ENCODE data around the gene CMC4.

The CMC4 gene

DNA sequence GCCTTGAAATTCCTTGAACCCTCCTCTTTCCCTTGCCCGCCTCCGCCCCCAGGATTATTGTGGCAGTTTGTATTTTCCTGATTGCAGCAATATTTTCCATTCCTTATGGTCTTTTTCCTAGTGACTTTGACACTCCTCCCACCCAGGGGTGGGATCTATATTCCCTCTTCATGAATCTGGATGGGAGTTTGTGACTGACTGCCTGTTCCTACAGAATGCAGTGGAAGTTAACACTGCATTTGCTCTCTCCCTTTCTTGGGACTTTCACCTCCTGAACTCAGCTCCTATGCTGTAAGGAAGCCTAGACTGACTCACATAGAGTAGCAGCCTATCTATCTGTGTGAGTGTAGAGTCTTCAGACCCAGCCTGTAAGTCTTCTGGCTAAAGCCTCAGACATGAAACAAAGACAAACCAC lies 42.1 kb downstream of the CMC4 start:
- no peak for TF ChIP-seq ZFX (IDR thresholded peaks at IDR 0.05)
- TF ChIP-seq, protein P1, sequence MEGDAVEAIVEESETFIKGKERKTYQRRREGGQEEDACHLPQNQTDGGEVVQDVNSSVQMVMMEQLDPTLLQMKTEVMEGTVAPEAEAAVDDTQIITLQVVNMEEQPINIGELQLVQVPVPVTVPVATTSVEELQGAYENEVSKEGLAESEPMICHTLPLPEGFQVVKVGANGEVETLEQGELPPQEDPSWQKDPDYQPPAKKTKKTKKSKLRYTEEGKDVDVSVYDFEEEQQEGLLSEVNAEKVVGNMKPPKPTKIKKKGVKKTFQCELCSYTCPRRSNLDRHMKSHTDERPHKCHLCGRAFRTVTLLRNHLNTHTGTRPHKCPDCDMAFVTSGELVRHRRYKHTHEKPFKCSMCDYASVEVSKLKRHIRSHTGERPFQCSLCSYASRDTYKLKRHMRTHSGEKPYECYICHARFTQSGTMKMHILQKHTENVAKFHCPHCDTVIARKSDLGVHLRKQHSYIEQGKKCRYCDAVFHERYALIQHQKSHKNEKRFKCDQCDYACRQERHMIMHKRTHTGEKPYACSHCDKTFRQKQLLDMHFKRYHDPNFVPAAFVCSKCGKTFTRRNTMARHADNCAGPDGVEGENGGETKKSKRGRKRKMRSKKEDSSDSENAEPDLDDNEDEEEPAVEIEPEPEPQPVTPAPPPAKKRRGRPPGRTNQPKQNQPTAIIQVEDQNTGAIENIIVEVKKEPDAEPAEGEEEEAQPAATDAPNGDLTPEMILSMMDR (conservative IDR thresholded peaks at IDR 0.05) = no peak
- no peak overlapping the region for H3K27ac ChIP-seq

DNA sequence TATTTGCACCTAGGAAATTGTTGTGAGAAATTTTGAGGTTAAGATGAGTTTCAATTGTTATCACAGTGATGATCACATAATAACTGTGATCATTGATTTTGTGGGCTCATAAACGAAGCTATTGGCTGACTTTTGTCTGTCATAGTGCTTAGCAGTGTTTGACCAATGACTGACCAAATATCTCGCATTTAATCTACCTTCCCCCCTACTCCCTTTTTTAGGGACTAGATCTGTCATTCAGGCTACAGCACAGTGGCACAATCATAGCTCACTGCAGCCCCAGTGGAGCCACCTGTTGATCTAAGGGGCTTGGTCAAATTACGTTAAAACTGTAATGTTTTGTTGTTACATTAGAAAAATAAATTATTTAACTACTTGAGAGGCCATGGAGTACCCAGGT lies 42.8 kb downstream of the CMC4 start:
- peak overlapping the region; percentile 96; the same call in 1 of the 2 replicates for H3K27ac ChIP-seq
- no peak for TF ChIP-seq ZFX (IDR thresholded peaks at IDR 0.05)
- TF ChIP-seq, protein P1 (conservative IDR thresholded peaks at IDR 0.05) = no peak

DNA sequence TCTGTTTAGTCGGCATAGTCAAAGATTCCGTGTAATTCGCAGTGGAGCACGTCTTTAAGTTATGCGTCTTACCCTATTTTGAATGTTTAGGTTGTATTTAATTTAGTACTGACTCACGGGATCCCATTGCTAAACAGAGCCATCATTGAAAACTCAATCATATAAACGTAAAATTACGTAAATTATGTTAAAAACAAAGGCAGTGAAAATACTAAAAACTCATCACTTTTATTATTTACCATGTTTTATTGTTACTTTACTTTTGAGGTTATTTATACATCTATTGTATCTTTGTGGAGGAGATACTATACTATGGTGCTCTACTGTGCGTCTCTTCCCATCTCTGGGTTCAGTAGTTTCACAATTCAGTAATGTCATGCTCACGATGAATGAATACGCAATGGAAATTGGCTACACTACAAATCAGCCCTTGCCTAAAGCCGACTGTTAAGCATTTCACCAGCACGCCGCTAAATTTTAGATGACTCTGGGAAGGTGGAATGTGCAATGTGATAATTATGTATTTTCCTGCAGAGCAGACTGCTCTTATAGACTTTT lies 43.3 kb downstream of the CMC4 start:
- H3K27ac ChIP-seq = peak overlapping the region; percentile 96
- TF ChIP-seq ZFX (IDR thresholded peaks at IDR 0.05) = no peak
- TF ChIP-seq, protein P1 (conservative IDR thresholded peaks at IDR 0.05) = no peak

DNA sequence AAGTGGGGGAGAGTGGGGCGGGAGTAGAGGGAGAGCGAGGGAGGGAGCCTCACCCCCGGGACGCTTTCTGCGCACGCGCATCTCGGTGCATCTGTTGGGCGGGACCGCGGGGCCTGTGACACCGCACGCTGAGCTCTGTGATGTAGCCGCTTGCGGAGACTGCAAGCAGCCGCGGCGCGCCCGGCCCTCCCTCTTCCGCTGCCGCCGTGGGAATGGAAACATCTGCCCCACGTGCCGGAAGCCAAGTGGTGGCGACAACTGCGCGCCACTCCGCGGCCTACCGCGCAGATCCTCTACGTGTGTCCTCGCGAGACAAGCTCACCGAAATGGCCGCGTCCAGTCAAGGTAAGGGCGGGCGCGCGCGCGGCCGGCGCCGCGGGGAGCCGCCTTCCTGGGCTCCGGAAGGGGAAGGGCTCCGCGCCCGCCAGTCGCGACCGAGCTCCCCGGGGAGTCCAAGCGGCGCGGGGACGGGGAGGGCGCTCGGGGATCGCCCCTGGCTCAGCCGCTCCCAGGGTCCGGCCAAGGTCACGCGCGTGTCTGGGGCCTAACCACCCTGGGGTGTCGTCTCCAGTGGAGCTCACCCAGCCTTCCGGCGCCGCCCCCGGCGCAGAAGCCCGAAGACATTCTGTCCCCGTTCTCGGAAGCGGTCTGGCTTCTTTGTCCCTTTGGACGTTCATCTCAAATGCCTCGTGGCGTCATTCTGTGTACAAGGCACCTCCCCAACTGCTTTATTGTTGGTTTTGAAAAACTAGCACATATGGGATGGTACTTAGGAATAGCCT lies 44.0 kb downstream of the CMC4 start, which contains the start of gene FUNDC2:
FUNDC2 (plus strand) TSS at position 118 of the 782 bp plus-strand sequence; CDS start at position 213, 95 bp downstream.
- H3K27ac ChIP-seq = peak within 1 kb of the TSS; percentile 96
- TF ChIP-seq, protein P1 (conservative IDR thresholded peaks at IDR 0.05) = no peak
- peak; percentile 41 for TF ChIP-seq ZFX (IDR thresholded peaks at IDR 0.05)

DNA sequence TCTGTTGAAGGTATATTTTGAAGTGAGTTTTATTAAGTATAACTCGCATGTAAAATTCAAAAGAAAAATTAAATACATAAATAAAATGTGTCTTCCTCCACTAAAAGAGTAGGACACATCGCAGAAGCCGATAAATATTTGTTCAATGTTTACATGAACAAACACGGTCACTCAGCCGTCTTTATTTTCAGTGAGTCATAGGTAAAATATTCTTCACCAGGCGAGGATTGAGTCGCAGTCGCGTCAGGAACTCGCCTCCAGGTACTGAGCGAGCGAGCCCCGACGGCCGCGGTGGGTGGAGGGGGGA lies 44.6 kb downstream of the CMC4 start:
- H3K27ac ChIP-seq = peak overlapping the region; percentile 96
- no peak for TF ChIP-seq ZFX (IDR thresholded peaks at IDR 0.05)
- TF ChIP-seq, protein P1 (conservative IDR thresholded peaks at IDR 0.05) = no peak

DNA sequence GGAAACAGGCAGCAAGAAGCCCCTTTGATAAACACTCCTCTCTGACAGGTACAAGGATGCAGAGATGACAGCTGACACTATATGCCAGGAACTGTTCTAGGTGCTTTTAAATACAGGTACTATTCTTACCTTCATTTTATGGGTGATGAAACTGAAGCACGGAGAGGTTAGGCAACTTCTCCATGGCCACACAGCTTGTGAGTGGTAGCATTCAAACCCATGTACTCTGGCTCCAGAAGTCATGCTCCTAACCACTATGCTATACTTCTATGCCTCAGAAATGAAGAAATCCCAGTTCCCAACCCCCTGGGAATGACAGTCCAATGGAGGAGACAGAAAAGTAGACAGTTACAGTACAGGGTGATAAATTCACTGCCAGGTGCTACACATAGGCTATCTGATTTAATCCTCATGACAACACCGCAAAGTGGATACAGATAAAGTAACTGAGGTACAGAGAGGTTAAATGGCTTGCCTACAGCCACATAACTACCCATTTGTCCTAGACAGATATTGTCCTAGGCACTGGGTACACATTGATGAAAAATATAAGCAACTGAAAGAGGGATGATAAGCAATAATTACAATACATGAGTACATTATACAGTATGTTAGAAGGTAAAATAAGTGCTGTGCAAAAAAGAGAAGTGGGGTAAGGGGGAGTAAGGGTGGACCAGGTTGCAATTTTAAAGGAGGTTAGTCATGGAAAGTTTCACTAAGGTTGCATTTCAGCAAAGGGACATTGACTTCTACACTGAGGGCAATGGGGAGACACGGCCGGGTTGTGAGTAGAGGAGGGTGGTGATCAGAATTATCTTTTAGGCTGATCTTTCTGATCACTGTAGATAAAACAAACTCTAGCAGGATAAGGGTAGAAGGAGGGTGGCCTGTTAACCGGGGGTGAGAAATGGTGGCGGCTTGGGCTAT lies 46.8 kb downstream of the CMC4 start:
- TF ChIP-seq, protein P1 (conservative IDR thresholded peaks at IDR 0.05) = no peak
- TF ChIP-seq ZFX (IDR thresholded peaks at IDR 0.05) = no peak
- H3K27ac ChIP-seq = no peak overlapping the region
